Measurements from ENCODE around the gene PCTP.

- TF ChIP-seq, protein P1, sequence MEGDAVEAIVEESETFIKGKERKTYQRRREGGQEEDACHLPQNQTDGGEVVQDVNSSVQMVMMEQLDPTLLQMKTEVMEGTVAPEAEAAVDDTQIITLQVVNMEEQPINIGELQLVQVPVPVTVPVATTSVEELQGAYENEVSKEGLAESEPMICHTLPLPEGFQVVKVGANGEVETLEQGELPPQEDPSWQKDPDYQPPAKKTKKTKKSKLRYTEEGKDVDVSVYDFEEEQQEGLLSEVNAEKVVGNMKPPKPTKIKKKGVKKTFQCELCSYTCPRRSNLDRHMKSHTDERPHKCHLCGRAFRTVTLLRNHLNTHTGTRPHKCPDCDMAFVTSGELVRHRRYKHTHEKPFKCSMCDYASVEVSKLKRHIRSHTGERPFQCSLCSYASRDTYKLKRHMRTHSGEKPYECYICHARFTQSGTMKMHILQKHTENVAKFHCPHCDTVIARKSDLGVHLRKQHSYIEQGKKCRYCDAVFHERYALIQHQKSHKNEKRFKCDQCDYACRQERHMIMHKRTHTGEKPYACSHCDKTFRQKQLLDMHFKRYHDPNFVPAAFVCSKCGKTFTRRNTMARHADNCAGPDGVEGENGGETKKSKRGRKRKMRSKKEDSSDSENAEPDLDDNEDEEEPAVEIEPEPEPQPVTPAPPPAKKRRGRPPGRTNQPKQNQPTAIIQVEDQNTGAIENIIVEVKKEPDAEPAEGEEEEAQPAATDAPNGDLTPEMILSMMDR (IDR thresholded peaks at IDR 0.05): no peak
- no peak for TF ChIP-seq EP300 (IDR thresholded peaks at IDR 0.05; ENCODE audit: borderline replicate concordance in 1 of 2, low read depth in 1 of 2, low read length in 1 of 2)
- no peak for TF ChIP-seq FOXM1 (IDR thresholded peaks at IDR 0.05; ENCODE audit: low read depth)
- no peak for TF ChIP-seq FOXJ3 (CRISPR knock-in tag; IDR thresholded peaks at IDR 0.05)
- TF ChIP-seq IRF3 (IDR thresholded peaks at IDR 0.05; ENCODE audit: low read depth, low read length): no peak
- no peak for TF ChIP-seq POLR2AphosphoS5 (IDR thresholded peaks at IDR 0.05; ENCODE audit: low read depth, low read length)
- TF ChIP-seq MAX (IDR thresholded peaks at IDR 0.05; ENCODE audit: low read depth): no peak
- TF ChIP-seq YY1 (IDR thresholded peaks at IDR 0.05; ENCODE audit: low read depth): no peak
- no peak for TF ChIP-seq EZH2phosphoT487 (IDR thresholded peaks at IDR 0.05; ENCODE audit: borderline replicate concordance, low read depth)
- TF ChIP-seq GABPA (IDR thresholded peaks at IDR 0.05; ENCODE audit: low read depth): no peak
- no peak for TF ChIP-seq SMC3 (IDR thresholded peaks at IDR 0.05; ENCODE audit: low read depth, low read length)
- no peak for TF ChIP-seq NRF1 (IDR thresholded peaks at IDR 0.05; ENCODE audit: low read depth, low read length)
- TF ChIP-seq, protein P2, sequence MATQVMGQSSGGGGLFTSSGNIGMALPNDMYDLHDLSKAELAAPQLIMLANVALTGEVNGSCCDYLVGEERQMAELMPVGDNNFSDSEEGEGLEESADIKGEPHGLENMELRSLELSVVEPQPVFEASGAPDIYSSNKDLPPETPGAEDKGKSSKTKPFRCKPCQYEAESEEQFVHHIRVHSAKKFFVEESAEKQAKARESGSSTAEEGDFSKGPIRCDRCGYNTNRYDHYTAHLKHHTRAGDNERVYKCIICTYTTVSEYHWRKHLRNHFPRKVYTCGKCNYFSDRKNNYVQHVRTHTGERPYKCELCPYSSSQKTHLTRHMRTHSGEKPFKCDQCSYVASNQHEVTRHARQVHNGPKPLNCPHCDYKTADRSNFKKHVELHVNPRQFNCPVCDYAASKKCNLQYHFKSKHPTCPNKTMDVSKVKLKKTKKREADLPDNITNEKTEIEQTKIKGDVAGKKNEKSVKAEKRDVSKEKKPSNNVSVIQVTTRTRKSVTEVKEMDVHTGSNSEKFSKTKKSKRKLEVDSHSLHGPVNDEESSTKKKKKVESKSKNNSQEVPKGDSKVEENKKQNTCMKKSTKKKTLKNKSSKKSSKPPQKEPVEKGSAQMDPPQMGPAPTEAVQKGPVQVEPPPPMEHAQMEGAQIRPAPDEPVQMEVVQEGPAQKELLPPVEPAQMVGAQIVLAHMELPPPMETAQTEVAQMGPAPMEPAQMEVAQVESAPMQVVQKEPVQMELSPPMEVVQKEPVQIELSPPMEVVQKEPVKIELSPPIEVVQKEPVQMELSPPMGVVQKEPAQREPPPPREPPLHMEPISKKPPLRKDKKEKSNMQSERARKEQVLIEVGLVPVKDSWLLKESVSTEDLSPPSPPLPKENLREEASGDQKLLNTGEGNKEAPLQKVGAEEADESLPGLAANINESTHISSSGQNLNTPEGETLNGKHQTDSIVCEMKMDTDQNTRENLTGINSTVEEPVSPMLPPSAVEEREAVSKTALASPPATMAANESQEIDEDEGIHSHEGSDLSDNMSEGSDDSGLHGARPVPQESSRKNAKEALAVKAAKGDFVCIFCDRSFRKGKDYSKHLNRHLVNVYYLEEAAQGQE (IDR thresholded peaks at IDR 0.05; ENCODE audit: low read depth, low read length): no peak
These were observed 46.5 kb upstream of the PCTP start for GRCh38 chr17:55704401-55704800.
